Activated T-cell treated with anti-CD3 and anti-CD28 coated beads, Interleukin-2, amount 50 U/mL, for 72 hours (primary cell): ENCODE data around the gene HHIPL2. TPM values are rescaled to one million over a fixed set of nuclear protein-coding genes. Genes with fewer than 3 reads are reported as not detected.

Experiments used
- ATAC-seq, 2 donors: fragments of 150-1000 bp; cut with Tn5 transposase; replicated peaks in 1 of 2; 2 replicates each; pipeline ENCODE4 v1.10.0; 2021; ENCODE audit warnings: moderate library complexity in 2 of 2, mild to moderate bottlenecking in 1 of 2
- DNase-seq, 2 donors: peaks; one replicate each; pipeline ENCODE4 v3.0.0; 2021 to 2022; ENCODE audit warnings: mixed read lengths in 1 of 2
- H3K27ac Mint-ChIP-seq: one replicate; pipeline ENCODE4 v1.8.0; 2022; ENCODE audit warnings: mild to moderate bottlenecking, moderate library complexity, mixed read lengths
- H3K27me3 Mint-ChIP-seq: one replicate; pipeline ENCODE4 v1.8.0; 2022; ENCODE audit warnings: low read depth, mixed read lengths
- H3K36me3 Mint-ChIP-seq, 2 donors: one replicate each; pipeline ENCODE4 v1.8.0; 2022; ENCODE audit warnings: mixed read lengths in 2 of 2, mild to moderate bottlenecking in 1 of 2; ENCODE audit not compliant: insufficient read depth in 2 of 2
- H3K4me1 Mint-ChIP-seq: one replicate; pipeline ENCODE4 v1.8.0; 2022; ENCODE audit warnings: low read depth, mixed read lengths
- H3K4me3 Mint-ChIP-seq, 2 donors: one replicate each; pipeline ENCODE4 v1.8.0; 2022; ENCODE audit warnings: mild to moderate bottlenecking in 2 of 2, mixed read lengths in 2 of 2, moderate library complexity in 2 of 2
- H3K9me3 Mint-ChIP-seq, 2 donors: one replicate each; pipeline ENCODE4 v1.8.0; 2022; ENCODE audit warnings: mixed read lengths in 2 of 2
- total RNA-seq, 2 donors: library from RNA; stranded (reverse); gene quantifications; one replicate each; pipeline ENCODE4 v1.2.3, GENCODE V29; 2022

The HHIPL2 gene
- total RNA-seq, 2 donors from 2014 or later, result 0.56 TPM; not detected in 1

- ATAC-seq, result no peak
Observed at GRCh38 chr1:222557148-222557547, 9.2 kb upstream of the HHIPL2 start.

GRCh38 chr1:222555992-222556615 is 8.2 kb upstream of the HHIPL2 start:
- Mint-ChIP-seq H3K36me3 (peaks cover 1 to 15% of the 10 kb centered on the region in 2 donors), H3K9me3 (no peaks in the 10 kb centered on the region), H3K27me3 (no peaks in the 10 kb centered on the region), H3K27ac (no peak overlapping the region), H3K4me3 (no peak overlapping the region), H3K4me1 (no peaks in the 10 kb centered on the region)
- ATAC-seq (no peak), DNase-seq (no peak)

More at GRCh38 chr1:222557148-222557547, 9.2 kb upstream of the HHIPL2 start:
- Mint-ChIP-seq H3K9me3 (no peaks in the 10 kb centered on the region), H3K4me3 (no peak overlapping the region), H3K4me1 (no peaks in the 10 kb centered on the region), H3K27ac (no peak overlapping the region), H3K36me3 (peaks cover 1 to 18% of the 10 kb centered on the region in 2 donors), H3K27me3 (no peaks in the 10 kb centered on the region)
- no peak for DNase-seq

- peaks cover 1 to 12% of the 10 kb centered on the region in 2 donors for H3K36me3 Mint-ChIP-seq
- ATAC-seq (no peak), DNase-seq (no peak)
- no peaks in the 10 kb centered on the region for H3K27me3 Mint-ChIP-seq
- no peak overlapping the region for H3K4me3 Mint-ChIP-seq
- H3K4me1 Mint-ChIP-seq, result no peaks in the 10 kb centered on the region
- H3K9me3 Mint-ChIP-seq, result no peaks in the 10 kb centered on the region
- peak overlapping the region; percentile 60 for H3K27ac Mint-ChIP-seq
Observed at GRCh38 chr1:222554177-222554576, 6.3 kb upstream of the HHIPL2 start.

- Mint-ChIP-seq H3K36me3 (peaks cover 1 to 10% of the 10 kb centered on the region in 2 donors), H3K4me3 (no peak overlapping the region), H3K27me3 (no peaks in the 10 kb centered on the region), H3K4me1 (no peaks in the 10 kb centered on the region), H3K27ac (no peak overlapping the region), H3K9me3 (no peaks in the 10 kb centered on the region)
- DNase-seq, result no peak
- no peak for ATAC-seq
Observed at GRCh38 chr1:222552882-222553281, 5.0 kb upstream of the HHIPL2 start.

- Mint-ChIP-seq H3K4me3 (no peak overlapping the region), H3K9me3 (no peaks in the 10 kb centered on the region), H3K27ac (no peak overlapping the region), H3K4me1 (no peaks in the 10 kb centered on the region), H3K36me3 (no peaks in the 10 kb centered on the region), H3K27me3 (peaks cover 29% of the 10 kb centered on the region)
- ATAC-seq (no peak), DNase-seq (no peak)
Observed at GRCh38 chr1:222547260-222547614, 667 bp downstream of the HHIPL2 start.

- DNase-seq (no peak), ATAC-seq (no peak)
- H3K4me1 Mint-ChIP-seq, result no peaks in the 10 kb centered on the region
- H3K27ac Mint-ChIP-seq, result no peak overlapping the region
- H3K4me3 Mint-ChIP-seq, result no peak overlapping the region
- peaks cover 29% of the 10 kb centered on the region for H3K27me3 Mint-ChIP-seq
- H3K36me3 Mint-ChIP-seq, result no peaks in the 10 kb centered on the region
- H3K9me3 Mint-ChIP-seq, result no peaks in the 10 kb centered on the region
Observed at GRCh38 chr1:222546548-222547259, 1.2 kb downstream of the HHIPL2 start.

GRCh38 chr1:222546091-222546490 is 1.8 kb downstream of the HHIPL2 start:
- Mint-ChIP-seq H3K4me3 (no peak overlapping the region), H3K9me3 (no peaks in the 10 kb centered on the region), H3K4me1 (no peaks in the 10 kb centered on the region), H3K27ac (no peak overlapping the region), H3K27me3 (peaks cover 29% of the 10 kb centered on the region), H3K36me3 (no peaks in the 10 kb centered on the region)
- DNase-seq (no peak), ATAC-seq (no peak)

GRCh38 chr1:222543817-222544216 is 4.1 kb downstream of the HHIPL2 start:
- H3K9me3 Mint-ChIP-seq, result no peaks in the 10 kb centered on the region
- H3K4me1 Mint-ChIP-seq, result no peaks in the 10 kb centered on the region
- H3K27ac Mint-ChIP-seq, result no peak overlapping the region
- no peak overlapping the region for H3K4me3 Mint-ChIP-seq
- H3K36me3 Mint-ChIP-seq, result no peaks in the 10 kb centered on the region
- ATAC-seq, result no peak
- no peak for DNase-seq
- peaks cover 29% of the 10 kb centered on the region for H3K27me3 Mint-ChIP-seq

- no peaks in the 10 kb centered on the region for H3K4me1 Mint-ChIP-seq
- no peaks in the 10 kb centered on the region for H3K9me3 Mint-ChIP-seq
- H3K27me3 Mint-ChIP-seq, result peaks cover 16% of the 10 kb centered on the region
- no peak for ATAC-seq
- H3K4me3 Mint-ChIP-seq, result no peak overlapping the region
- H3K27ac Mint-ChIP-seq, result no peak overlapping the region
- DNase-seq, result no peak
- H3K36me3 Mint-ChIP-seq, result no peaks in the 10 kb centered on the region
Observed at GRCh38 chr1:222540598-222540995, 7.3 kb downstream of the HHIPL2 start.

- no peak overlapping the region for H3K27ac Mint-ChIP-seq
- H3K4me1 Mint-ChIP-seq, result no peaks in the 10 kb centered on the region
- DNase-seq, result no peak
- H3K36me3 Mint-ChIP-seq, result no peaks in the 10 kb centered on the region
- H3K4me3 Mint-ChIP-seq, result no peak overlapping the region
- H3K27me3 Mint-ChIP-seq, result peaks cover 10% of the 10 kb centered on the region
- ATAC-seq, result no peak
- H3K9me3 Mint-ChIP-seq, result no peaks in the 10 kb centered on the region
Observed at GRCh38 chr1:222539951-222540597, 7.8 kb downstream of the HHIPL2 start.

- H3K36me3 Mint-ChIP-seq, result no peaks in the 10 kb centered on the region
- no peaks in the 10 kb centered on the region for H3K9me3 Mint-ChIP-seq
- no peaks in the 10 kb centered on the region for H3K27me3 Mint-ChIP-seq
- H3K27ac Mint-ChIP-seq, result no peak overlapping the region
- no peak for ATAC-seq
- DNase-seq, result no peak
- no peaks in the 10 kb centered on the region for H3K4me1 Mint-ChIP-seq
- H3K4me3 Mint-ChIP-seq, result no peak overlapping the region
Observed at GRCh38 chr1:222535455-222535854, 12.4 kb downstream of the HHIPL2 start.

- no peak overlapping the region for H3K27ac Mint-ChIP-seq
- no peaks in the 10 kb centered on the region for H3K4me1 Mint-ChIP-seq
- H3K27me3 Mint-ChIP-seq, result no peaks in the 10 kb centered on the region
- peaks cover 0 to 1% of the 10 kb centered on the region in 2 donors for H3K36me3 Mint-ChIP-seq
- H3K4me3 Mint-ChIP-seq, result no peak overlapping the region
- H3K9me3 Mint-ChIP-seq, result peaks cover 0 to 5% of the 10 kb centered on the region in 2 donors
- no peak for DNase-seq
- ATAC-seq, result no peak
Observed at GRCh38 chr1:222530852-222531251, 17.1 kb downstream of the HHIPL2 start.

- ATAC-seq, result no peak
- Mint-ChIP-seq H3K4me3 (no peak overlapping the region), H3K4me1 (no peaks in the 10 kb centered on the region), H3K27me3 (no peaks in the 10 kb centered on the region), H3K9me3 (peaks cover 0 to 5% of the 10 kb centered on the region in 2 donors), H3K36me3 (peaks cover 0 to 1% of the 10 kb centered on the region in 2 donors), H3K27ac (no peak overlapping the region)
- no peak for DNase-seq
Observed at GRCh38 chr1:222529916-222530315, 18.0 kb downstream of the HHIPL2 start.
